ENCODE results near the gene MTUS2. TPM values are rescaled to one million over a fixed set of nuclear protein-coding genes. Genes with fewer than 3 reads are reported as not detected.

MTUS2 gene
- total RNA-seq, 1 experiment from 2014 or later: 1.7 TPM

GRCh38 chr13:29405401-29405800, 585.3 kb downstream of the MTUS2 start:
- no TSS peak for BruUV-seq (replicated peaks)
- DNase-seq: no peak
- no peaks in the 10 kb centered on the region for H3K36me3 ChIP-seq (ENCODE audit: control insufficient read depth, insufficient read depth, low read length)
- Mint-ChIP-seq H3K27me3 (ENCODE audit: insufficient read depth, unreplicated experiment) (no peaks in the 10 kb centered on the region), H3K4me1 (ENCODE audit: low read depth, unreplicated experiment) (peaks cover 29% of the 10 kb centered on the region), H3K36me3 (ENCODE audit: insufficient read depth, unreplicated experiment) (peaks cover 6% of the 10 kb centered on the region), H3K27ac (ENCODE audit: unreplicated experiment) (no peak overlapping the region), H3K9me3 (ENCODE audit: unreplicated experiment) (no peaks in the 10 kb centered on the region), H3K4me3 (ENCODE audit: unreplicated experiment) (no peak overlapping the region)
- no peaks in the 10 kb centered on the region for H3K27me3 ChIP-seq (replicated peaks; ENCODE audit: control insufficient read depth, insufficient read depth, low read length)
- peaks cover 34% of the 10 kb centered on the region for H3K4me1 ChIP-seq
- ChIA-PET POLR2A (no interaction called here), CTCF (no interaction called here)
- intact Hi-C loops (cut with micrococcal nuclease; ENCODE audit: unreplicated experiment): no loop called here
- no peaks in the 10 kb centered on the region for H3K9me3 ChIP-seq
- TF ChIP-seq, protein P1, sequence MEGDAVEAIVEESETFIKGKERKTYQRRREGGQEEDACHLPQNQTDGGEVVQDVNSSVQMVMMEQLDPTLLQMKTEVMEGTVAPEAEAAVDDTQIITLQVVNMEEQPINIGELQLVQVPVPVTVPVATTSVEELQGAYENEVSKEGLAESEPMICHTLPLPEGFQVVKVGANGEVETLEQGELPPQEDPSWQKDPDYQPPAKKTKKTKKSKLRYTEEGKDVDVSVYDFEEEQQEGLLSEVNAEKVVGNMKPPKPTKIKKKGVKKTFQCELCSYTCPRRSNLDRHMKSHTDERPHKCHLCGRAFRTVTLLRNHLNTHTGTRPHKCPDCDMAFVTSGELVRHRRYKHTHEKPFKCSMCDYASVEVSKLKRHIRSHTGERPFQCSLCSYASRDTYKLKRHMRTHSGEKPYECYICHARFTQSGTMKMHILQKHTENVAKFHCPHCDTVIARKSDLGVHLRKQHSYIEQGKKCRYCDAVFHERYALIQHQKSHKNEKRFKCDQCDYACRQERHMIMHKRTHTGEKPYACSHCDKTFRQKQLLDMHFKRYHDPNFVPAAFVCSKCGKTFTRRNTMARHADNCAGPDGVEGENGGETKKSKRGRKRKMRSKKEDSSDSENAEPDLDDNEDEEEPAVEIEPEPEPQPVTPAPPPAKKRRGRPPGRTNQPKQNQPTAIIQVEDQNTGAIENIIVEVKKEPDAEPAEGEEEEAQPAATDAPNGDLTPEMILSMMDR (IDR thresholded peaks at IDR 0.05; ENCODE audit: insufficient read depth in 1 of 2, low read depth in 1 of 2, low read length in 1 of 2, severe bottlenecking in 1 of 2, unreplicated experiment in 1 of 2): no peak
- H3K4me3 ChIP-seq (ENCODE audit: low read depth, low read length): no peak overlapping the region

DNA sequence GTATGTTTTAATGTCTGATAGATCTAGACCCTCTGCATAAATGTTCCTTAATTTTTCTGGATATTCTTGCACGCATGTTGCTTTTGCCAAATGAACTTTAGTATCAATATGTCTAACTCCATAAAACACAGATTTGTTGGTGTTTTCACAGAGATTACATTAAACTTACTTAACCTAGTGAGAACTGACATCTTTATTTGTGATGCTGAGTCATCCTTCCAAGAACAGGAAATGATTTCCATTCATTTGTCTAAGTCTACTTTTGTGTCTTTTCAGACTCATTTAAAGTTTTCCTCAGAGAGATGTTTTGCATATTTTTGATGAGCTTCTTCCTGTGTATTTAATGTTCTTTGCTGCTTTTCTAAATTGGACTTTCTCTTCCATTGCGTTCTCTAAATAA, 591.3 kb downstream of the MTUS2 start:
- Mint-ChIP-seq H3K27me3 (ENCODE audit: insufficient read depth, unreplicated experiment) (no peaks in the 10 kb centered on the region), H3K4me1 (ENCODE audit: low read depth, unreplicated experiment) (no peaks in the 10 kb centered on the region), H3K9me3 (ENCODE audit: unreplicated experiment) (peaks cover 9% of the 10 kb centered on the region), H3K27ac (ENCODE audit: unreplicated experiment) (no peak overlapping the region), H3K4me3 (ENCODE audit: unreplicated experiment) (no peak overlapping the region), H3K36me3 (ENCODE audit: insufficient read depth, unreplicated experiment) (no peaks in the 10 kb centered on the region)
- Histone ChIP-seq H3K27me3 (replicated peaks; ENCODE audit: control insufficient read depth, insufficient read depth, low read length) (no peaks in the 10 kb centered on the region), H3K9me3 (peaks cover 6% of the 10 kb centered on the region), H3K4me3 (ENCODE audit: low read depth, low read length) (no peak overlapping the region), H3K36me3 (ENCODE audit: control insufficient read depth, insufficient read depth, low read length) (no peaks in the 10 kb centered on the region), H3K4me1 (no peaks in the 10 kb centered on the region)
- POLR2A ChIA-PET: no interaction called here
- no TSS peak for BruUV-seq (replicated peaks)
- intact Hi-C loops (cut with micrococcal nuclease; ENCODE audit: unreplicated experiment): no loop called here
- TF ChIP-seq, protein P1 (IDR thresholded peaks at IDR 0.05; ENCODE audit: insufficient read depth in 1 of 2, low read depth in 1 of 2, low read length in 1 of 2, severe bottlenecking in 1 of 2, unreplicated experiment in 1 of 2): no peak
- CTCF ChIA-PET: no interaction called here
- DNase-seq: no peak

- Mint-ChIP-seq H3K27ac (ENCODE audit: unreplicated experiment) (no peak overlapping the region), H3K27me3 (ENCODE audit: insufficient read depth, unreplicated experiment) (peaks cover 3% of the 10 kb centered on the region), H3K36me3 (ENCODE audit: insufficient read depth, unreplicated experiment) (peaks cover 7% of the 10 kb centered on the region), H3K4me3 (ENCODE audit: unreplicated experiment) (no peak overlapping the region), H3K4me1 (ENCODE audit: low read depth, unreplicated experiment) (no peaks in the 10 kb centered on the region), H3K9me3 (ENCODE audit: unreplicated experiment) (no peaks in the 10 kb centered on the region)
- TF ChIP-seq, protein P1 (IDR thresholded peaks at IDR 0.05; ENCODE audit: insufficient read depth in 1 of 2, low read depth in 1 of 2, low read length in 1 of 2, severe bottlenecking in 1 of 2, unreplicated experiment in 1 of 2): peak in 1 of 2 experiments; percentile 30
- intact Hi-C loops (cut with micrococcal nuclease; ENCODE audit: unreplicated experiment): no loop called here
- H3K4me1 ChIP-seq: no peaks in the 10 kb centered on the region
- H3K36me3 ChIP-seq (ENCODE audit: control insufficient read depth, insufficient read depth, low read length): no peaks in the 10 kb centered on the region
- no TSS peak for BruUV-seq (replicated peaks)
- POLR2A ChIA-PET: no interaction called here
- CTCF ChIA-PET: no interaction called here
- no peaks in the 10 kb centered on the region for H3K9me3 ChIP-seq
- no peak for DNase-seq
- no peaks in the 10 kb centered on the region for H3K27me3 ChIP-seq (replicated peaks; ENCODE audit: control insufficient read depth, insufficient read depth, low read length)
- no peak overlapping the region for H3K4me3 ChIP-seq (ENCODE audit: low read depth, low read length)
Measured at GRCh38 chr13:29418026-29418425, 597.9 kb downstream of the MTUS2 start.
